Activated CD8-positive, alpha-beta T cell treated with anti-CD3 and anti-CD28 coated beads for 36 hours (primary cell): ENCODE results near the gene PARD6G. TPM values are rescaled to one million over a fixed set of nuclear protein-coding genes. Genes with fewer than 3 reads are reported as not detected.

Experiments
- ATAC-seq: fragments of 200-7000 bp; cut with Tn5 transposase; one replicate; pipeline ENCODE4 v1.10.0; 2021; ENCODE audit warnings: mild to moderate bottlenecking, moderate library complexity
- CTCF ChIA-PET: fragments of 350-600 bp; sonication (Branson Sonifier 250); formaldehyde crosslinking; loops from one replicate; lab custom pipeline; 2021; ENCODE audit warnings: antibody characterized with exemption; lab: Charles Lee
- POLR2A ChIA-PET: fragments of 350-600 bp; sonication (Branson Sonifier 250); formaldehyde crosslinking; loops from one replicate; lab custom pipeline; 2021; ENCODE audit warnings: antibody characterized with exemption; lab: Charles Lee
- DNase-seq: peaks from one replicate; pipeline ENCODE4 v3.0.0-alpha.2; 2020
- H3K27ac Mint-ChIP-seq: one replicate; pipeline ENCODE4 v1.8.0; 2021; ENCODE audit warnings: mild to moderate bottlenecking, mixed read lengths
- H3K27me3 Mint-ChIP-seq: one replicate; pipeline ENCODE4 v1.8.0; 2021; ENCODE audit warnings: mixed read lengths
- H3K36me3 Mint-ChIP-seq: one replicate; pipeline ENCODE4 v1.8.0; 2021; ENCODE audit warnings: low read depth, mixed read lengths
- H3K4me1 Mint-ChIP-seq: one replicate; pipeline ENCODE4 v1.8.0; 2021; ENCODE audit warnings: low read depth, mixed read lengths
- H3K4me3 Mint-ChIP-seq: one replicate; pipeline ENCODE4 v1.8.0; 2021; ENCODE audit warnings: mild to moderate bottlenecking, moderate library complexity, mixed read lengths
- H3K9me3 Mint-ChIP-seq: one replicate; pipeline ENCODE4 v1.8.0; 2021; ENCODE audit warnings: mixed read lengths
- CTCF ChIP-seq: fragments of 200-600 bp; IDR thresholded peaks from one replicate; pipeline ENCODE4 v1.8.0; 2022; ENCODE audit warnings: antibody characterized with exemption, mild to moderate bottlenecking
- intact Hi-C: fragments of 100-400 bp; cut with micrococcal nuclease; formaldehyde crosslinking; loops from one replicate; pipeline ENCODE4 v1.10.0; 2022
- total RNA-seq, 2 experiments: library from RNA; stranded (reverse); gene quantifications; one replicate each; pipeline ENCODE4 v1.2.3, GENCODE V29; 2021

Gene PARD6G
- total RNA-seq, 2 experiments from 2014 or later: 0.16 to 0.23 TPM

- intact Hi-C loops: no loop called here
- Mint-ChIP-seq H3K4me3 (no peak overlapping the region), H3K27ac (no peak overlapping the region), H3K9me3 (no peaks in the 10 kb centered on the region), H3K27me3 (peaks cover 17% of the 10 kb centered on the region), H3K36me3 (no peaks in the 10 kb centered on the region), H3K4me1 (no peaks in the 10 kb centered on the region)
- no peak for TF ChIP-seq CTCF
- DNase-seq: no peak
- POLR2A ChIA-PET: no interaction called here
- no peak for ATAC-seq
- CTCF ChIA-PET: no interaction called here
Measured at GRCh38 chr18:80218341-80219227, 28.7 kb downstream of the PARD6G start.

GRCh38 chr18:80213182-80213581 lies 34.1 kb downstream of the PARD6G start:
- ChIA-PET POLR2A (interaction anchor here (1.2 kb wide), 1 partner anchor 9 kb away, joined by 3 read pairs; no protein-coding TSS in a partner anchor), CTCF (interaction anchor here (1.2 kb wide), 1 partner anchor 21 kb away, joined by 3 read pairs; no protein-coding TSS in a partner anchor)
- Mint-ChIP-seq H3K9me3 (no peaks in the 10 kb centered on the region), H3K27ac (no peak overlapping the region), H3K4me1 (no peaks in the 10 kb centered on the region), H3K4me3 (no peak overlapping the region), H3K36me3 (no peaks in the 10 kb centered on the region), H3K27me3 (peaks cover 20% of the 10 kb centered on the region)
- ATAC-seq (no peak), DNase-seq (no peak)
- TF ChIP-seq CTCF: no peak
- intact Hi-C loops: no loop called here

- Mint-ChIP-seq H3K27me3 (peaks cover 20% of the 10 kb centered on the region), H3K36me3 (no peaks in the 10 kb centered on the region), H3K27ac (no peak overlapping the region), H3K9me3 (no peaks in the 10 kb centered on the region), H3K4me1 (no peaks in the 10 kb centered on the region), H3K4me3 (no peak overlapping the region)
- intact Hi-C loops: no loop called here
- ATAC-seq (no peak), DNase-seq (no peak)
- ChIA-PET CTCF (interaction anchor here (1.0 to 1.3 kb wide), 5 partner anchors 12 to 53 kb away, joined by 3 to 5 read pairs (median 3); no protein-coding TSS in a partner anchor), POLR2A (no interaction called here)
- TF ChIP-seq CTCF: no peak
Measured at GRCh38 chr18:80210312-80211083, 36.8 kb downstream of the PARD6G start.

- no peak overlapping the region for H3K27ac Mint-ChIP-seq
- ATAC-seq (no peak), DNase-seq (no peak)
- peaks cover 30% of the 10 kb centered on the region for H3K27me3 Mint-ChIP-seq
- intact Hi-C loops: no loop called here
- TF ChIP-seq CTCF: no peak
- ChIA-PET POLR2A (no interaction called here), CTCF (no interaction called here)
- no peak overlapping the region for H3K4me3 Mint-ChIP-seq
- no peaks in the 10 kb centered on the region for H3K36me3 Mint-ChIP-seq
- no peaks in the 10 kb centered on the region for H3K4me1 Mint-ChIP-seq
- no peaks in the 10 kb centered on the region for H3K9me3 Mint-ChIP-seq
Measured at GRCh38 chr18:80208620-80209019, 38.7 kb downstream of the PARD6G start.
